Bronchial epithelial cell (primary cell): ENCODE results near the gene KIF4B. TPM values are rescaled to one million over a fixed set of nuclear protein-coding genes. Genes with fewer than 3 reads are reported as not detected.
A peak's percentile ranks its signal among the peaks of the same experiment; 100 is the strongest.
"Not testable (repeated sequence)": the region's sequence is repeated elsewhere in the genome, so short reads cannot be mapped to it uniquely, and the experiment has no call there.

ENCODE experiments used
- DNase-seq: peaks from one replicate; pipeline ENCODE4 v3.0.0-alpha.2; 2010; ENCODE audit warnings: low read depth
- FAIRE-seq: peaks from 2 replicates; lab custom pipeline; 2011; peaks lifted over from hg19 to GRCh38; lab: Jason Lieb, UNC
- H3K27me3 ChIP-seq: 2 replicates; pipeline ENCODE4 v1.5.1; 2011; ENCODE audit warnings: low read length; ENCODE audit not compliant: control insufficient read depth, insufficient read depth
- H3K36me3 ChIP-seq: 2 replicates; pipeline ENCODE4 v1.5.1; 2011; ENCODE audit warnings: low read length; ENCODE audit not compliant: control insufficient read depth, insufficient read depth
- H3K4me3 ChIP-seq: 2 replicates; pipeline ENCODE4 v1.5.1; 2011; ENCODE audit warnings: mild to moderate bottlenecking, low read depth, low read length, control low read depth
- total RNA-seq: library from RNA; depleted of rRNA; stranded (reverse); fragments of >200 nt; gene quantifications from 2 replicates; pipeline ENCODE4 v1.2.1, GENCODE V29; 2014
- TF ChIP-seq, protein P1 (sequence below): IDR thresholded peaks from 2 replicates; pipeline ENCODE4 v1.5.1; 2011; ENCODE audit warnings: mild to moderate bottlenecking, moderate library complexity, low read length, control low read depth, inconsistent platforms; ENCODE audit not compliant: insufficient read depth, severe bottlenecking

Gene KIF4B
- total RNA-seq, 1 donor from 2014 or later: under 0.01 TPM

DNA sequence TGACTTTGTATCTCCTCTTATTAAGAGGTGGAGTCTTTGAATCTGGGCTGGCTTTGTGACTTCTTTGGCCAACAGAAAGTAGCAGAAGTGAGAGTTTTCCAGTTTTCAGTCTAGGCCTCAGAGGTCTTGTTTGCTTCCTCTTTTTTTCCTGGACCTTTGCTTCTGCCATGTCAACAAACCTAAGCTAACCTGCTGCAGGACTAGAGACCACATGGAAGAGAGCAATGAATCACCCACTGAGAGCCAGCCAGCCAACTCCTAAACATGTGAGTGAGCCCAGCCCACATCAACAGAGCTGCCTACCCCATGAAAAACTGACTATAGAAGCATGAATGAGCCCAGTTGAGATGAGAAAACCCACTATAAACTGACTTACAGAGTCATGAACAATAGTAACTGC lies 42.8 kb upstream of the KIF4B start:
- TF ChIP-seq, protein P1, sequence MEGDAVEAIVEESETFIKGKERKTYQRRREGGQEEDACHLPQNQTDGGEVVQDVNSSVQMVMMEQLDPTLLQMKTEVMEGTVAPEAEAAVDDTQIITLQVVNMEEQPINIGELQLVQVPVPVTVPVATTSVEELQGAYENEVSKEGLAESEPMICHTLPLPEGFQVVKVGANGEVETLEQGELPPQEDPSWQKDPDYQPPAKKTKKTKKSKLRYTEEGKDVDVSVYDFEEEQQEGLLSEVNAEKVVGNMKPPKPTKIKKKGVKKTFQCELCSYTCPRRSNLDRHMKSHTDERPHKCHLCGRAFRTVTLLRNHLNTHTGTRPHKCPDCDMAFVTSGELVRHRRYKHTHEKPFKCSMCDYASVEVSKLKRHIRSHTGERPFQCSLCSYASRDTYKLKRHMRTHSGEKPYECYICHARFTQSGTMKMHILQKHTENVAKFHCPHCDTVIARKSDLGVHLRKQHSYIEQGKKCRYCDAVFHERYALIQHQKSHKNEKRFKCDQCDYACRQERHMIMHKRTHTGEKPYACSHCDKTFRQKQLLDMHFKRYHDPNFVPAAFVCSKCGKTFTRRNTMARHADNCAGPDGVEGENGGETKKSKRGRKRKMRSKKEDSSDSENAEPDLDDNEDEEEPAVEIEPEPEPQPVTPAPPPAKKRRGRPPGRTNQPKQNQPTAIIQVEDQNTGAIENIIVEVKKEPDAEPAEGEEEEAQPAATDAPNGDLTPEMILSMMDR: no peak
- no peaks in the 10 kb centered on the region for H3K27me3 ChIP-seq
- peak; percentile 40 for DNase-seq
- no peak for FAIRE-seq
- no peaks in the 10 kb centered on the region for H3K36me3 ChIP-seq
- H3K4me3 ChIP-seq: no peak overlapping the region

DNA sequence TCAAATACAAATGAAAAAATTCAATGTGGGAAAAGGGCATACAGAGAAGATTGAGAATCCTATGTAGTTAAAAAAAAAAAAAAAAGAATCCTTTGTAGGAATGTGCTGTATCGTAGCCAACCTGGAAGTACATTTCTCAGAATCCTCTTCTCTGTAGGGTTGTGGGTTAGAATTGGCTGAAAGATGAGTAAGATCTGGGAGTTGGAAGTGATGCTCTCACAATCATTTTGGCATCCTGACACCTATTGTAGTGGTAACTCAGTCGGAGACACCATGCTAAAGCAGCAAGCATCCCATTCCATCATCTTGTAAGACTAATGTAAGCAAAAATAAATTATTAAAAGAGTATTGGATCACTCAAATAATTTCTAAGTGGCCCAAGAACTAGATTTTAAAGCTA lies 42.1 kb upstream of the KIF4B start:
- Histone ChIP-seq H3K36me3 (no peaks in the 10 kb centered on the region), H3K4me3 (no peak overlapping the region), H3K27me3 (no peaks in the 10 kb centered on the region)
- TF ChIP-seq, protein P1: no peak
- DNase-seq (no peak), FAIRE-seq (no peak)

DNA sequence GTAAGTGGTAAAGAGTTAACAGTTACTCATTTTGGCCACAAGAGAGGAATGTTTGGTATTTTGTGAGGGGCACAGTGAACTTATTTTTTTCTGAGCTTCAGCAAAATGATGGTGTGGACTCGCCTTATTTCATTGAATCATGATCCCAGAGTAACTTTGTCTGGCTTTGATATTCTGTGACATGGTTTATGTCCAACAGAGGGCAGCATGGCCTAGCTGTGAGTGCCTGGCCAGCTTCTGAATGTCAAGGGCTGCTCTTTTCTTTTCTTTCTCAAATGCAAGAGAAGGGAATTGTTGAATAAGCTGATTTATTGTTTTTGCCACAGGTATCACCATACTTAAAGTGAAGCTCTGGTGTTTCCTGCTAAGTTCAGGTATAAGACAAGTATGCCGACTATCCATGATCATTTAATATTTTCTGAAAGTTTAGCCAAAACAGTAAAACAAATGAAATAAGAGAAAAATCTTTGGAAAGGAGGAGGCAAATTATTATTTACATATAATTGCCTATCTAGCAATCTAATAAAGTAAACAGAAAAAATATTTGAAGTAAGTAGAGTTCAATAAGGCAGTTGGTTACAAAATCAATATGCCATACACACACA lies 41.0 kb upstream of the KIF4B start:
- no peak overlapping the region for H3K4me3 ChIP-seq
- no peaks in the 10 kb centered on the region for H3K36me3 ChIP-seq
- DNase-seq (peak; percentile 43), FAIRE-seq (no peak)
- TF ChIP-seq, protein P1: peak; percentile 72
- no peaks in the 10 kb centered on the region for H3K27me3 ChIP-seq

DNA sequence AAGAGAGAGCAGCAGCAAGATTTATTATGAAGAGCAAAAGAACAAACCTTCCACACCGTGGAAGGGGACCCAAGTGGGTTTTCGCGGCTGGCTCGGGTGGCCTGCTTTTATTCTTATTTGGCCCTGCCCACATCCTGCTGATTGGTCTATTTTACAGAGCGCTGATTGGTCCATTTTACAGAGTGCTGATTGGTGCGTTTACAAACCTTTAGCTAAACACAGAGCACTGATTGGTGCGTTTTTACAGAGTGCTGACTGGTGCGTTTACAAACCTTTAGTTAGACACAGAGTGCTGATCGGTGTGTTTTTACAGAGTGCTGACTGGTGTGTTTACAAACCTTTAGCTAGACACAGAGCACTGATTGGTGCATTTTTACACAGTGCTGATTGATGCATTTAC lies 37.5 kb upstream of the KIF4B start:
- H3K36me3 ChIP-seq, DNase-seq, H3K4me3 ChIP-seq, FAIRE-seq, H3K27me3 ChIP-seq: not testable (repeated sequence)

DNA sequence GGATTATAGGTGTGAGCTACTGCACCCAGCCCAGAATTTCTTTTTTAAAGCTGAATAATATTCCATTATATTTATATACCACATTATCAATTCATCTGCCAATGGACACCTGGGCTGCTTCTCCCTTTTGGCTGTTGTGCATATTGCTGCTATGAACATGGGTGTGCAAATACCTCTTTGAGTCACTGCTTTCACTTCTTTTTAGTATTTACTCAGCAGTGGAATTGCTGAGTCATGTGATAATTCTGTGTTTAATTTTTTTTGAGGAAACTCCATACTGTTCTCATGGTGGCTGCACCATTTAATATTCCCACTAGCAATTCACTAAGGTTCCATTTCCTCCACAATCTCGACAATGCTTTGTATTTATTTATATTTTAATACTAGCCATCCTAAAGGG lies 36.1 kb upstream of the KIF4B start:
- no peak for FAIRE-seq
- TF ChIP-seq, protein P1: no peak
- Histone ChIP-seq H3K27me3 (no peaks in the 10 kb centered on the region), H3K4me3 (no peak overlapping the region), H3K36me3 (no peaks in the 10 kb centered on the region)
- DNase-seq: peak; percentile 64

DNA sequence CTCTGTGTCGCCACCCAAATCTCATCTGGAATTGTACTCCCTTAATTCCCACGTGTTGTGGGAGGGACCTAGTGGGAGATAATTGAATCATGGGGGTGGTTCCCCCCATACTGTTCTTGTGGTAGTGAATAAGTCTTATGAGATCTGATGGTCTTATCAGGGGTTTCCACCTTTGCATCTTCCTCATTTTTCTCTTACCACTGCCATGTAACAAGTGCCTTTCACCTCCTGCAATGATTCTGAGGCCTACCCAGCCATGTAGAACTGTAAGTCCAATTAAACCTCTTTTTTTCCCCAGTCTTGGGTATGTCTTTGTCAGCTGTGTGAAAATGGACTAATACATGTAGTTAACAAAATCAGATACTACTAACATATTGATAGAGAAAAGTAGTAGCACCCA lies 35.3 kb upstream of the KIF4B start:
- H3K36me3 ChIP-seq, H3K4me3 ChIP-seq, DNase-seq, FAIRE-seq, H3K27me3 ChIP-seq: not testable (repeated sequence)

DNA sequence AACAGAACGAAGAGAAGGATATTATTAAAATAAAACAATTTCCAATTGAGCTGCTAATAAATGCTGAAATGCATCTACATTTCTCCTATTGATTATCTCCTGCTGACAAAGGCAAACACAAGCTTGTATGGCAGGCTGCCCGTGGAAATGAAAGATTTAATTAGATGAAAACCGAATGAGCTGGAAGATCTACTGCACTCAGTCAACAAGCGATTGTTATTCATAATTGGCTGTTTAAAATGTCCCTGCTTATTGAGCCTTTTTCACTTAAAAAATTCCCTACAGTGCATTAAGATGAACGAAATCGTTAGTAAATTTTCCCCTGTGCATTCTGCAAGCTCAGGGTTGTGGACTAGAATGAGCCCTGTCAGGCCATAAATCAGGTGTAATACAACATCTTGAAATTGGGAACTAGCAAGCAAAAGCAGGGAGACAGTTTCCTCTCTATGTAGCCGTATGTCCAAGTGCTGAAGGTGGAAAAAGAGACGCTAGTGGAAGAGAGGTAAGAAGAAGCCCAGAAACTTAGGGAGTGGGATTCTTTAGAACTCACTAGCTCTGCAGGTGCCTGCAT lies 28.5 kb upstream of the KIF4B start:
- Histone ChIP-seq H3K4me3 (no peak overlapping the region), H3K27me3 (no peaks in the 10 kb centered on the region), H3K36me3 (no peaks in the 10 kb centered on the region)
- no peak for DNase-seq
- TF ChIP-seq, protein P1: no peak
- no peak for FAIRE-seq
